MM.1S (cell line): ENCODE data around the gene CCP110.

Experiments
- EZH2 ChIP-seq: fragments of 300-600 bp; sonication (generic); optimal IDR thresholded peaks from 2 replicates; pipeline ENCODE3; 2017; ENCODE audit warnings: low read depth, mild to moderate bottlenecking, antibody characterized with exemption, low read length, mixed read lengths
- TF ChIP-seq, protein P1 (sequence below): fragments of 300-600 bp; sonication (generic); IDR thresholded peaks from 2 replicates; pipeline ENCODE4 v1.5.1; 2016; ENCODE audit warnings: antibody characterized with exemption, low read length, mixed read lengths

GRCh38 chr16:19524616-19525384, 1.1 kb downstream of the CCP110 start:
- TF ChIP-seq, protein P1, sequence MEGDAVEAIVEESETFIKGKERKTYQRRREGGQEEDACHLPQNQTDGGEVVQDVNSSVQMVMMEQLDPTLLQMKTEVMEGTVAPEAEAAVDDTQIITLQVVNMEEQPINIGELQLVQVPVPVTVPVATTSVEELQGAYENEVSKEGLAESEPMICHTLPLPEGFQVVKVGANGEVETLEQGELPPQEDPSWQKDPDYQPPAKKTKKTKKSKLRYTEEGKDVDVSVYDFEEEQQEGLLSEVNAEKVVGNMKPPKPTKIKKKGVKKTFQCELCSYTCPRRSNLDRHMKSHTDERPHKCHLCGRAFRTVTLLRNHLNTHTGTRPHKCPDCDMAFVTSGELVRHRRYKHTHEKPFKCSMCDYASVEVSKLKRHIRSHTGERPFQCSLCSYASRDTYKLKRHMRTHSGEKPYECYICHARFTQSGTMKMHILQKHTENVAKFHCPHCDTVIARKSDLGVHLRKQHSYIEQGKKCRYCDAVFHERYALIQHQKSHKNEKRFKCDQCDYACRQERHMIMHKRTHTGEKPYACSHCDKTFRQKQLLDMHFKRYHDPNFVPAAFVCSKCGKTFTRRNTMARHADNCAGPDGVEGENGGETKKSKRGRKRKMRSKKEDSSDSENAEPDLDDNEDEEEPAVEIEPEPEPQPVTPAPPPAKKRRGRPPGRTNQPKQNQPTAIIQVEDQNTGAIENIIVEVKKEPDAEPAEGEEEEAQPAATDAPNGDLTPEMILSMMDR = no peak
- no peak for TF ChIP-seq EZH2
